Endodermal cell (in vitro differentiated cells): ENCODE results near the gene PBX4. TPM values are rescaled to one million over a fixed set of nuclear protein-coding genes. Genes with fewer than 3 reads are reported as not detected.

Experiments
- DNase-seq: peaks from one replicate; pipeline ENCODE4 v3.0.0-alpha.2; 2017
- H3K27ac ChIP-seq: 2 replicates; pipeline ENCODE4 v1.5.1; 2013; ENCODE audit warnings: mild to moderate bottlenecking, low read depth, low read length, moderate library complexity
- H3K27me3 ChIP-seq: 2 replicates; pipeline ENCODE4 v1.6.1; 2013; ENCODE audit warnings: mild to moderate bottlenecking, low read length, moderate library complexity; ENCODE audit not compliant: insufficient read depth, control insufficient read depth, poor library complexity, severe bottlenecking
- H3K36me3 ChIP-seq: 2 replicates; pipeline ENCODE4 v1.7.0; 2013; ENCODE audit warnings: mild to moderate bottlenecking, low read length, moderate library complexity; ENCODE audit not compliant: control insufficient read depth, insufficient read depth
- H3K4me1 ChIP-seq: one replicate; pipeline ENCODE4 v1.7.0; 2013; ENCODE audit warnings: low read length; ENCODE audit not compliant: control insufficient read depth, insufficient read depth
- H3K4me3 ChIP-seq: 2 replicates; pipeline ENCODE4 v1.5.1; 2013; ENCODE audit warnings: mild to moderate bottlenecking, low read length, moderate library complexity
- H3K9ac ChIP-seq: 2 replicates; pipeline ENCODE4 v1.6.1; 2013; ENCODE audit warnings: mild to moderate bottlenecking, low read length, moderate library complexity; ENCODE audit not compliant: poor library complexity, severe bottlenecking; ENCODE audit errors: extremely low read depth
- H3K9me3 ChIP-seq: 2 replicates; pipeline ENCODE4 v1.6.1; 2013; ENCODE audit warnings: mild to moderate bottlenecking, low read length, moderate library complexity; ENCODE audit not compliant: control insufficient read depth
- H3K27ac Mint-ChIP-seq: 2 replicates; pipeline ENCODE4 v1.8.0; 2020; ENCODE audit warnings: mixed read lengths
- H3K27me3 Mint-ChIP-seq: 2 replicates; pipeline ENCODE4 v1.8.0; 2021; ENCODE audit warnings: mild to moderate bottlenecking, mixed read lengths; ENCODE audit not compliant: insufficient read depth
- H3K36me3 Mint-ChIP-seq: 2 replicates; pipeline ENCODE4 v1.8.0; 2020; ENCODE audit warnings: low read depth, mixed read lengths
- H3K4me1 Mint-ChIP-seq: 2 replicates; pipeline ENCODE4 v1.8.0; 2020; ENCODE audit warnings: mixed read lengths
- H3K4me3 Mint-ChIP-seq: 2 replicates; pipeline ENCODE4 v1.8.0; 2020; ENCODE audit warnings: mild to moderate bottlenecking, moderate library complexity, mixed read lengths
- H3K9me3 Mint-ChIP-seq: 2 replicates; pipeline ENCODE4 v1.8.0; 2020; ENCODE audit warnings: mild to moderate bottlenecking, mixed read lengths
- WGBS, 2 experiments: methylation state at CpG; one replicate each; pipeline versions ENCODE4 v1.1.5 to v1.1.7; 2013; ENCODE audit warnings: missing lambda C conversion rate in 2 of 2, mixed read lengths in 1 of 2; ENCODE audit not compliant: insufficient coverage in 1 of 2, insufficient read length in 1 of 2; 5-methylcytosine and 5-hydroxymethylcytosine counted together
- total RNA-seq, 2 donors: library from RNA; stranded (reverse); fragmentation: NEBNext Ultra II Directional in 1 of 2; extraction: Animal tissue kit (Norgen Biotek cat#: 25700) in 1 of 2; gene quantifications; 2 replicates in 1 of 2; 3 replicates in 1 of 2; pipeline ENCODE4 v1.2.1, GENCODE V29; 2021
- TF ChIP-seq, protein P1 (sequence below): fragments of 200-600 bp; sonication (generic); conservative IDR thresholded peaks from 2 replicates; pipeline ENCODE4 v1.5.0; 2021; ENCODE audit warnings: antibody characterized with exemption, mild to moderate bottlenecking

PBX4 gene
- total RNA-seq, 2 donors from 2014 or later: 4.1 to 8.6 TPM

DNA sequence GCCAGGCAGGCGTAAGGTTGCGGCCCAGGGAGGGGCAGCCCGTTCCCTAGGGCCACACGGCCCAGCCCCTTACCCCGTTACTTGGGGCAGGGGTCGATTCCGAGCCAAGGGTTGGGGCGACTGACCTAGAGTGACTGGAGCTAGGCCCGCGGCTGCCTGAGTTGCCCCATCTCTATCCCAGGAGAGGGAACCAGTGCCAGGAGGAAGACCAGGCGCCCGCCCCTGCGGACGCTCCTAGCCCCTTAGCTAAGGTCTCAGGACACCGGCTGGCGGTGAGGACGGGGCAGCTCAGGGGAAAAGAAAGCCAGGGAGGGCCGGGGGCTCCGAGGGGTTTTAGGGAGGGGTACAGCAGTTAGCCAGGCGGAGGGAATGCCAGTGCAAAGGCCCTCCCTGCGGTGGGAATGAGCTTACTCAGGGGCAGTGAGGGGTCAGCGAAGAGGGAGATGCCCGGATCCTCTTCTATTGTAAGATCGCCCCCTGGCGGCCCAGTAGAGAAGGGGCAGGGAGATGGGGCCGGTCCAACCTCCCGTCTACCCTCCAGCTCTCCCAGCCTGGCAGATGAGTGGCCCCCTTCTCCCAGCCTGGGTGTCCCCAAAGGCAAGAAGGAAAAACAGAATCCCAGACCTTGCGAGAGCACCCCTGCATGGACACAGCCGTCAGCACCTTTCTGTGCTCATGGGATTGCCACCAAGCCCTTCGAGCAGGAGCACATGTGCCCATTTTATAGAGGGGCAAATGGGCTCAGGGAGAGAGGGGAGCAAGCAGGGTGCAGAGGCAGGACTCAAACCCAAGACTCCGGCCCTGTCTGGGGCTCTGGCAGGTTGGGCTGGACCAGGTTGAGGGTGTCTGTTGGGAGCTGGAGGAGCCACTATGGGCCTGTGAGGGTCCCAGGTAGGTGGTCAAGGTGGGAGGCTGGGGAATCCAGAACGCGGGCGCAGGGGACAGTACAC, 64.1 kb downstream of the PBX4 start:
- Mint-ChIP-seq H3K27me3 (peaks cover 5% of the 10 kb centered on the region), H3K4me3 (no peak overlapping the region), H3K4me1 (no peaks in the 10 kb centered on the region), H3K9me3 (no peaks in the 10 kb centered on the region), H3K36me3 (no peaks in the 10 kb centered on the region), H3K27ac (no peak overlapping the region)
- Histone ChIP-seq H3K4me1 (no peaks in the 10 kb centered on the region), H3K36me3 (no peaks in the 10 kb centered on the region), H3K27ac (no peak overlapping the region), H3K9ac (no peak overlapping the region), H3K4me3 (no peak overlapping the region), H3K9me3 (no peaks in the 10 kb centered on the region), H3K27me3 (no peaks in the 10 kb centered on the region)
- TF ChIP-seq, protein P1, sequence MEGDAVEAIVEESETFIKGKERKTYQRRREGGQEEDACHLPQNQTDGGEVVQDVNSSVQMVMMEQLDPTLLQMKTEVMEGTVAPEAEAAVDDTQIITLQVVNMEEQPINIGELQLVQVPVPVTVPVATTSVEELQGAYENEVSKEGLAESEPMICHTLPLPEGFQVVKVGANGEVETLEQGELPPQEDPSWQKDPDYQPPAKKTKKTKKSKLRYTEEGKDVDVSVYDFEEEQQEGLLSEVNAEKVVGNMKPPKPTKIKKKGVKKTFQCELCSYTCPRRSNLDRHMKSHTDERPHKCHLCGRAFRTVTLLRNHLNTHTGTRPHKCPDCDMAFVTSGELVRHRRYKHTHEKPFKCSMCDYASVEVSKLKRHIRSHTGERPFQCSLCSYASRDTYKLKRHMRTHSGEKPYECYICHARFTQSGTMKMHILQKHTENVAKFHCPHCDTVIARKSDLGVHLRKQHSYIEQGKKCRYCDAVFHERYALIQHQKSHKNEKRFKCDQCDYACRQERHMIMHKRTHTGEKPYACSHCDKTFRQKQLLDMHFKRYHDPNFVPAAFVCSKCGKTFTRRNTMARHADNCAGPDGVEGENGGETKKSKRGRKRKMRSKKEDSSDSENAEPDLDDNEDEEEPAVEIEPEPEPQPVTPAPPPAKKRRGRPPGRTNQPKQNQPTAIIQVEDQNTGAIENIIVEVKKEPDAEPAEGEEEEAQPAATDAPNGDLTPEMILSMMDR: peak; percentile 91
- peak; percentile 91 for DNase-seq
- WGBS, 2 experiments: 74% methylated on average over 20 to 34 of the region's 34 CpGs

DNA sequence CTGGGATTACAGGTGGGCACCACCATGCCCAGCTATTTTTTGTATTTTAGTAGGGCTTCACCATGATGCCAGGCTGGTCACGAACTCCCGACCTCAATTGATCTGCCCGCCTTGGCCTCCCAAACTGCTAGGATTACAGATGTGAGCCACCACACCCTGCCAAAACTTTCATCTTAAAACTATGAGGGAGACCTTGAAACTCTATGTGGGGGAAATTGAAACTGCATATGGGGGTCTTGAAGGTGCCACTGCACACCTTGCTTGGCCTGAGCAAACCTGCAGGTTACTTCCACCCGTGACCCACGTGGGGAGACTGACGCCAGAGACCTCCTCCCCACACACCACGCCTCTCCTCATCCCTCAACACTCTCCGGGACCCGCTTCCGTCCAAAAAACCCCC, 64.8 kb downstream of the PBX4 start:
- Histone ChIP-seq H3K9me3 (no peaks in the 10 kb centered on the region), H3K27ac (no peak overlapping the region), H3K4me3 (no peak overlapping the region), H3K36me3 (no peaks in the 10 kb centered on the region), H3K4me1 (no peaks in the 10 kb centered on the region), H3K27me3 (no peaks in the 10 kb centered on the region), H3K9ac (no peak overlapping the region)
- H3K36me3 Mint-ChIP-seq: no peaks in the 10 kb centered on the region
- H3K9me3 Mint-ChIP-seq: no peaks in the 10 kb centered on the region
- TF ChIP-seq, protein P1: no peak
- no peaks in the 10 kb centered on the region for H3K4me1 Mint-ChIP-seq
- no peak overlapping the region for H3K4me3 Mint-ChIP-seq
- no peak overlapping the region for H3K27ac Mint-ChIP-seq
- 94 to 98% methylated on average over 7 to 10 of the region's 10 CpGs for WGBS, 2 experiments
- H3K27me3 Mint-ChIP-seq: peaks cover 5% of the 10 kb centered on the region
- no peak for DNase-seq

DNA sequence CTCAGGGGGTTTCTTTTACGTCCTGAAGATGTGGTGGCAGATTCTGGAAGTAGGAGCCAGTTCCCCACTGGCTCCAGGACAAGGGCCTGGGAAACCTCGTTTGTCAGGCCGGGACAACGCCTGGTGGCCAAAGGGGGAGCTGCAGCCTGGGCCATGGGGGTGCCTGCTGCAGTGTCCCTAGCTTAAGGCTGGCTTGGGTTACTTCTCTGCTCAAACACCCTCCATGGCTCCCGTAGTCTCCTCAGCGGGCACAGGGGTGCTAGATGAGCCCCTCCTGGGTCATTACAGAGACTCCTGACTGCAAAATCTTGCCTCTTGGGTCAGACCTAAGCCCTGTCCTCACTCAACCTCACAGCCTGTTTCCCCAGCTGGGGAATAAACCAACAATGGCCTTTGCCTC, 65.7 kb downstream of the PBX4 start:
- Mint-ChIP-seq H3K9me3 (no peaks in the 10 kb centered on the region), H3K36me3 (no peaks in the 10 kb centered on the region), H3K27me3 (peaks cover 5% of the 10 kb centered on the region), H3K27ac (no peak overlapping the region), H3K4me1 (no peaks in the 10 kb centered on the region), H3K4me3 (no peak overlapping the region)
- no peak overlapping the region for H3K27ac ChIP-seq
- no peaks in the 10 kb centered on the region for H3K36me3 ChIP-seq
- no peak overlapping the region for H3K4me3 ChIP-seq
- 65 to 66% methylated on average over 5 to 6 of the region's 6 CpGs for WGBS, 2 experiments
- peak; percentile 92 for DNase-seq
- H3K27me3 ChIP-seq: no peaks in the 10 kb centered on the region
- H3K4me1 ChIP-seq: no peaks in the 10 kb centered on the region
- TF ChIP-seq, protein P1: peak; percentile 82
- H3K9ac ChIP-seq: no peak overlapping the region
- H3K9me3 ChIP-seq: no peaks in the 10 kb centered on the region
